ENCODE measurements around the gene CFD.
"Not testable (repeated sequence)": the region's sequence is repeated elsewhere in the genome, so short reads cannot be mapped to it uniquely, and the experiment has no call there.

Gene CFD

GRCh38 chr19:871446-872265 is 12.2 kb downstream of the CFD start:
- DNase-seq (ENCODE audit: low spot score): no peak

- no peak for DNase-seq (ENCODE audit: low spot score)
These were observed 12.9 kb downstream of the CFD start for GRCh38 chr19:872266-872951.

GRCh38 chr19:873084-873483 is 13.6 kb downstream of the CFD start:
- DNase-seq (ENCODE audit: low spot score): no peak

- no peak for DNase-seq (ENCODE audit: low spot score)
These were observed 14.1 kb downstream of the CFD start for GRCh38 chr19:873561-874041.

GRCh38 chr19:875265-875879 is 15.9 kb downstream of the CFD start:
- no peak for DNase-seq (ENCODE audit: low spot score)

- no peak for DNase-seq (ENCODE audit: low spot score)
These were observed 16.6 kb downstream of the CFD start for GRCh38 chr19:876089-876488.

GRCh38 chr19:876780-877314 is 17.4 kb downstream of the CFD start:
- DNase-seq (ENCODE audit: low spot score): no peak

- not testable (repeated sequence) for DNase-seq (ENCODE audit: low spot score)
These were observed 18.7 kb downstream of the CFD start for GRCh38 chr19:877992-878660.

GRCh38 chr19:878751-879561 is 19.5 kb downstream of the CFD start:
- not testable (repeated sequence) for DNase-seq (ENCODE audit: low spot score)

- DNase-seq (ENCODE audit: low spot score): no peak
These were observed 20.4 kb downstream of the CFD start for GRCh38 chr19:879711-880438.

- DNase-seq (ENCODE audit: low spot score): no peak
These were observed 22.1 kb downstream of the CFD start for GRCh38 chr19:881385-882071.

- DNase-seq (ENCODE audit: low spot score): no peak
These were observed 23.5 kb downstream of the CFD start for GRCh38 chr19:882871-883497.

GRCh38 chr19:883661-884211 is 24.3 kb downstream of the CFD start:
- peak; percentile 89 for DNase-seq (ENCODE audit: low spot score)

- DNase-seq (ENCODE audit: low spot score): no peak
These were observed 25.2 kb downstream of the CFD start for GRCh38 chr19:884420-885211.

GRCh38 chr19:885536-886224 is 26.2 kb downstream of the CFD start:
- DNase-seq (ENCODE audit: low spot score): no peak

- peak; percentile 46 for DNase-seq (ENCODE audit: low spot score)
These were observed 27.6 kb downstream of the CFD start for GRCh38 chr19:887072-887471.

- no peak for DNase-seq (ENCODE audit: low spot score)
These were observed 28.1 kb downstream of the CFD start for GRCh38 chr19:887599-887998.
